NT2/D1 (cell line): ENCODE results near the gene PLXNA4.
"Not testable (repeated sequence)": the region's sequence is repeated elsewhere in the genome, so short reads cannot be mapped to it uniquely, and the experiment has no call there.

Source experiments
- SUZ12 ChIP-seq: IDR thresholded peaks from 2 replicates; pipeline ENCODE4 v1.6.1; 2011; ENCODE audit not compliant: insufficient read length, insufficient read depth; ENCODE audit errors: extremely low read depth
- ZNF274 ChIP-seq: IDR thresholded peaks from 2 replicates; pipeline ENCODE4 v1.6.1; 2011; ENCODE audit warnings: mild to moderate bottlenecking, low read depth, low read length

GRCh38 chr7:132178402-132179079 lies 397.7 kb downstream of the PLXNA4 start:
- TF ChIP-seq ZNF274, SUZ12: not testable (repeated sequence)
